Iris pigment epithelial cell (primary cell): ENCODE measurements around the gene SH3PXD2A.
"Not testable (repeated sequence)": the region's sequence is repeated elsewhere in the genome, so short reads cannot be mapped to it uniquely, and the experiment has no call there.

Experiments
- DNase-seq: peaks from one replicate; pipeline ENCODE4 v3.0.0-alpha.2; 2011; ENCODE audit warnings: low read depth

Gene SH3PXD2A

DNA sequence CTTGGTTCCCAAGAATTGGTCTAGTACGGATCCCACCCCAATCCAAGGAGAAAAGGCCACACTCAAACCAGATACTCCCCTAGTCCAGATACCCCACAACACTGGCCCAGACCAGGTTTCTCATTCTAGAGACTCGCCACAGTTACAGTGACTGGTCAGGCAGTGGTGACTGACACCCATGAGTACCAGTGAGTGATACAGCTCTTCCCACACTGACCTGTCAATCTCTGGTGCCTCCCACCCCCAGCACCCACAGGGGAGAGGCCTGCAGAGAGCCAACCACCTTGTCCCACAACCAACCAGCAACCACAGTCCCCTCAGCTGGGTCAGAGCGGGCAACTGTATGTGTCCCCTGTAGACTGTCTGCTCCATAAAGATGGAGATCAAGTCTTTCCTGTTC, 209.1 kb downstream of the SH3PXD2A start:
- DNase-seq: no peak

- DNase-seq: peak; percentile 95
Measured at GRCh38 chr10:103645141-103646054, 210.0 kb downstream of the SH3PXD2A start.

- peak; percentile 37 for DNase-seq
Measured at GRCh38 chr10:103643381-103643780, 212.0 kb downstream of the SH3PXD2A start.

GRCh38 chr10:103641326-103641725, 214.1 kb downstream of the SH3PXD2A start:
- DNase-seq: no peak

GRCh38 chr10:103640436-103641181, 214.8 kb downstream of the SH3PXD2A start:
- peak; percentile 8 for DNase-seq

DNA sequence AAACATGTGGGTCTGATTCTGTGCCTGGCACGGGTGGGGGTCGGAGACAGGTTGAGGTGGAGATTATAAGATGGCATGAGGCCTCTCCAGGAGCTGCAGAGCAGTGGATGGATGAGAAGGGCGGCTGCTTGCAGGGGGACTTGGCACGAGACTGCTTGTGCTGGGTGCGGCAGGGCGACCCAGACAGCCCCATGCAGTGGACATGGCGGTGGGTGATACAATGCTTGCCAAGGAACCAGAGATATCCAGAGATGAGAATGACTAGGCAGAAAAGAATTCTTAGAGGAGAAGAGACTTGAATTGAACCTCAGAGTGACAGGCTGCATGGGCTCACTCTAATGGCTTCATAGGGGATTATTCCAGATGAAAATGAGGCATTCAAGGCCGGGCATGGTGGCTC, 216.4 kb downstream of the SH3PXD2A start:
- peak; percentile 40 for DNase-seq

- DNase-seq: peak; percentile 63
Measured at GRCh38 chr10:103637927-103638557, 217.3 kb downstream of the SH3PXD2A start.

GRCh38 chr10:103637011-103637410, 218.4 kb downstream of the SH3PXD2A start:
- no peak for DNase-seq

DNA sequence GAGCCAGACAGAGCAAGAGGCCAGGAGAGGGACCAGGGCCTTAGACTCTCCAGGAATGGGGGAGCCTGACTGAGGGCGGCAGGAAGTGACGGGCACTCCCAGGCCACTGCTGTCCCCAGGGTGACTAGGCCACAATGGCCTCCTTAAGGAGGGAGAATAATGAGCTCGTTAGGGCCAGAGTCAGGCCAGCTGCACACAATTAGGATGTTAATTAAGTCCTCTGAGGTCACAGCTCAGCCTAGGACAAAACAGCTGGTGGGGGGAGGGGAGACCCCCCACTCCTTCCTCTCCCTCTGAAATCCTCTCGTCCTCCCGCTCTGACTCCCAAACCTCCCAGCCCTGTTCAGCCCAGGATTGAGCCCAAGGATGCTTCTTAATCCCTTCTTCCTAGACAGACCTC, 218.9 kb downstream of the SH3PXD2A start:
- no peak for DNase-seq

GRCh38 chr10:103635580-103635979, 219.8 kb downstream of the SH3PXD2A start:
- no peak for DNase-seq

GRCh38 chr10:103633846-103634245, 221.5 kb downstream of the SH3PXD2A start:
- DNase-seq: no peak

GRCh38 chr10:103632871-103633270, 222.5 kb downstream of the SH3PXD2A start:
- DNase-seq: not testable (repeated sequence)

DNA sequence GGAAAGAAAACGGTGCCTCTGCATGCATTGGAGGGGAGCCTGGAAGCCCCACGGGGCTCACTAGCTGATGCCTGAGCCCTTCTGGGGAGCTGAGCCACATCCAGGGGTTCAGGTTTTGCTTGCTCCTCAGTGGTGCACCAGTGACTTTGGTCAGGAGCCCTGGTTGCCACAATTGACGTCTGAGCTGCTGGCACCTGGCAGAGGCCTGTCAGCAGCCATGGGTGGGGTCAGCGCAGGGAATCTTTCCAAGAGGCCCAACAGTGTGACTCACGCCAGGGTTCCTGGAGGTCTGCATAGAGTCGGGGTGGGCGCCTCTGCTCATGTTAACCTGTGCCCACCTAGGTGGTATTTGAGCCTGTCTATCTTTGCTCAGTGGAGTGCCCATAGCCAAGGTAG, 223.1 kb downstream of the SH3PXD2A start:
- no peak for DNase-seq

DNA sequence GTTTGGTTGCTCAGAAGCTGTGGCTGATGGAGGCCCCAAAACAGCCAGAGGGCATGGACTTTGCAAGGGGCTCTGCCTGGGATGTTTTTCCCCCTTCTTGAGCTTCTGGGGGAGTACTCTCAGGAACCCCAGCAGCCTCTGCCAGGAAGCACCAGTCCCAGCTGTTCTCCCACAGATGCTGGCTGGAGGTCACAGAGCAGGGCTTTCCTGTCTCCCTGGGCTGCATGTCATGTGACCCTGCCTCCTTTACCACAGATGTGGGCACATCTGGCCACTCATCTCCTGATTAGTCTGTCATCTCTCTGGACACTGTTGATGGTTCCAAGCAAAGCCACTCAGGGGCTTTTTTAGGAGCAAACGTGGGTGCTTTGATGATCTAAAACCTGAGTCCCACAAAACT, 225.2 kb downstream of the SH3PXD2A start:
- DNase-seq: no peak

DNA sequence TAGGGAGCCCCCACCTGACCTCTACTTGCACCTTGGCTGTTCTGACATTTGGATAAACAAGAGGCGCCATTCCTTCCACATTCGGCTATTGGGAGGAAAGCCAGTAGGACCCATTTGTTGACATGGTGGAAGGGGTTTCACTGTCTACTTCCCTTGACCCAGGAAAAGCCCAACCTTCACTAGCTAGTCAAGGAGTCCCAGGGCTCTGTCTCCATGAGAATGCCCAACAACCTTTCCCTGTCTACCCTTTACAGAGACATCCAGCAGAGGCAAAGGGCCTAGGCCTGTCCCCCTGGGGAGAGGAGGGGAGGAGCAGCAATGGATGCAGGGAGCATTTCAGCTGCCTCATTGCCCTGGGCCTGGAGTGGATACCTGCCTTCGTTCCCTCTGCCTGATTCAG, 225.8 kb downstream of the SH3PXD2A start:
- no peak for DNase-seq

DNA sequence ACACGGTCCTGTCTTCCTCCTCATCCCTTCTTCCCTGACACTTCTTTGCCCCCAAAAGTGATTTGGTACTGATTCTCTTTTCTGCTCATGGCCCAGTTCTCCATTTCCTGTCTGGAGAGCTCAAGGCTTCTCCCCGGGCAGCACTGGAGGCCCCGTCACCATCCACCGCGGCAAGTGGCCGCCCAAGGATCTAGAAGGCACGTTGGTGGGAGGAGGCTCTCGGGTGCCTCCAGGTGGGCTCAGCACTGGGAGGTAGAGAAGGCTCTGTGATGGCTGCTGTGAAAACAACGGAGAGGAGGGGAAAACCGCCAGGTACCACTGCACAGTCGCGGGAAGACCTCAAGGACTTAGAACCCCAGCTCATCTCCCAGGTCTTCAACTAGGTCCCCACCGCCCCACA, 227.5 kb downstream of the SH3PXD2A start:
- DNase-seq: no peak

DNA sequence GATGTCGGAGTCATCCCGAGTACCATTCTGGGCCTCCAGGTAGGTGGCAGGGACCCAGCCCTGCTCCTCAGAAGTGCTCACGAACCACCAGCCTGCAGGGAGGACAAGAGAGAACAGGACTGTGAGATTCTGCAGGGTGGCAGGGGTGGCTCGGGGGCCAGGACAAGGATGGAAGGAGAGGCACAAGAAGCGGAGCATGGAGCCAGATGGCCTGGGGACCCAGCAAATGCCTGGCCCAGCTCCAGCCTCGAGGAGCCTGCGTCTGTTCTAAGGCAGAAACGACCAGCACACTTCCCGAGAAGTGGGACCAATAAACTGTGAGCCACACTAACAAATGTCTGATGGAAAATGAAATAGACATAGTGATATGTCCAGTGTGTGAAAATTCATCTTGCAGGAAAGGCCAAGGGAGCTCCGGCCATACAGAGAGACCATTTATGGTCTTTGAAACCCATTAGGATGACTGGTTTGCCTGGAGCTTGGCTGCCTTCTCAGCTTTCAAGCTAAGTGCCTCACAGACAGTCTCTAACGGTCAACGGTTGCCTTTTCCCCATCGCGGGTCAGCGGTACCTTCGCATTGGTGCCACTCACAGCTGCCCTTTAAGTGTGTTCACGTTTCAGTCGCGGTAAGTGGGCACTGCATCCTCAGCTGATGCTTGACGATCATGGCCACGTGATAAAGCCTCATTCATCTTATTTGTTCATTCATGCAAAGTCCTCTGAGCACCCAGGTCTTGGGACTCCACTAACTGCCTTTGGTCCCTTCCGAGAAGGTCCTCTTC, 228.1 kb downstream of the SH3PXD2A start:
- DNase-seq: no peak

GRCh38 chr10:103626178-103626577, 229.2 kb downstream of the SH3PXD2A start:
- no peak for DNase-seq

- DNase-seq: no peak
Measured at GRCh38 chr10:103622935-103623574, 232.3 kb downstream of the SH3PXD2A start.

DNA sequence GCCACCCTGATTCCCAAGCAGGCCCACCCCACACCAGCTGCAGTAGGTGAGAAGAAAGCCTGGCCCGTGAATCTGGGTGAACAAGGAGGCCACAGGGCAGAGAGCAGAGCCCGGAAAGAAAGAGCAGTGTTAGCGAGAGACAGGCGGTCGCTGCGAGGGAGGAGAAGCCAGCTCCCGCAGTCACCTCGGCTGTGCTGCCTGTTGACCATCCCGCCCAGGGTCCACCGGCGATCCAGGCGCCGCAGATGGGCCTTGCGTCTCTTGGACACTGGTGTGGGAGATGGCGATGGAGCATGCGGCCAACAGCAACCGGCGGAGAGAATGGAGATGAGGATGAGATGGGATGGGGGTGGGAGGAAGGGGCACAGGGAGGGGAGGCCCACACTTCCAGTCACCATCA, 233.1 kb downstream of the SH3PXD2A start:
- no peak for DNase-seq

DNA sequence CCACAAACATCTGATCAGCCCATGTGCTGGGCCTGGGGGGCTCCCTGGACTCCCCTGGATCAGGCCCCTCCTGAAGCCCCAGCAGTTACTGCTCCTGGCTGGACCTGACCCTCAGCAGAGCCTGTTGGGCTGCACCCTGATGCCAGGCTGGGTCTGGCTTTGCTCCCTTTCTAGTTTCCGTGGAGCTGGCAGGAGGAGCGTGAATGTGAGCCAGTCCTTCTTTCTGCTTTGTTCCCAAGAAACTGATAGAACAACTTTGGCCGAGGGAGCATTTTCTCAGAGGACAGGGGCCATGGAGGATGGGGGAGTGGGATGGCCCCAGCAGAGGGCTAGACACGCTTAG, 233.6 kb downstream of the SH3PXD2A start:
- DNase-seq: no peak
